Colonic mucosa (tissue), 4 donors: ENCODE data around the gene GALNT14. TPM values are rescaled to one million over a fixed set of nuclear protein-coding genes. Genes with fewer than 3 reads are reported as not detected.

Source experiments
- DNase-seq: peaks from one replicate; pipeline ENCODE4 v3.0.0-alpha.2; 2020
- H3K27ac ChIP-seq: fragments of 200-600 bp; one replicate; pipeline ENCODE4 v1.8.0; 2021
- H3K27me3 ChIP-seq: fragments of 200-600 bp; one replicate; pipeline ENCODE4 v1.8.0; 2021
- H3K36me3 ChIP-seq: fragments of 200-600 bp; one replicate; pipeline ENCODE4 v1.8.0; 2021
- H3K4me1 ChIP-seq: fragments of 200-600 bp; one replicate; pipeline ENCODE4 v1.8.0; 2021; ENCODE audit warnings: mild to moderate bottlenecking
- H3K4me3 ChIP-seq: fragments of 200-600 bp; one replicate; pipeline ENCODE4 v1.8.0; 2021
- H3K9ac ChIP-seq, 2 donors: one replicate each; pipeline ENCODE4 v1.7.0; 2013; ENCODE audit warnings: control low read depth in 2 of 2, low read depth in 2 of 2, low read length in 2 of 2
- H3K9me3 ChIP-seq: fragments of 200-600 bp; one replicate; pipeline ENCODE4 v1.8.0; 2021
- intact Hi-C: fragments of 100-400 bp; cut with DNase I; formaldehyde crosslinking; loops from one replicate; pipeline ENCODE4 v1.14.1; 2022
- total RNA-seq, 2 donors: library from RNA; stranded (reverse); fragmentation: NEBNext Ultra II Directional in 1 of 2; extraction: Animal tissue kit (Norgen Biotek cat#: 25700) in 1 of 2; gene quantifications; one replicate each; pipeline ENCODE4 v1.2.1, GENCODE V29; 2021
- TF ChIP-seq, protein P1 (sequence below): fragments of 200-600 bp; IDR thresholded peaks from one replicate; pipeline ENCODE4 v1.8.0; 2022; ENCODE audit warnings: antibody characterized with exemption, mild to moderate bottlenecking
- donor health status: healthy.
- donor health status: DM: no; HTN: no; CAD: no.
- donor health status: DM: no; HTN: no; CAD: no.

Gene GALNT14
- total RNA-seq, 2 donors from 2014 or later = 0.15 to 0.45 TPM

DNA sequence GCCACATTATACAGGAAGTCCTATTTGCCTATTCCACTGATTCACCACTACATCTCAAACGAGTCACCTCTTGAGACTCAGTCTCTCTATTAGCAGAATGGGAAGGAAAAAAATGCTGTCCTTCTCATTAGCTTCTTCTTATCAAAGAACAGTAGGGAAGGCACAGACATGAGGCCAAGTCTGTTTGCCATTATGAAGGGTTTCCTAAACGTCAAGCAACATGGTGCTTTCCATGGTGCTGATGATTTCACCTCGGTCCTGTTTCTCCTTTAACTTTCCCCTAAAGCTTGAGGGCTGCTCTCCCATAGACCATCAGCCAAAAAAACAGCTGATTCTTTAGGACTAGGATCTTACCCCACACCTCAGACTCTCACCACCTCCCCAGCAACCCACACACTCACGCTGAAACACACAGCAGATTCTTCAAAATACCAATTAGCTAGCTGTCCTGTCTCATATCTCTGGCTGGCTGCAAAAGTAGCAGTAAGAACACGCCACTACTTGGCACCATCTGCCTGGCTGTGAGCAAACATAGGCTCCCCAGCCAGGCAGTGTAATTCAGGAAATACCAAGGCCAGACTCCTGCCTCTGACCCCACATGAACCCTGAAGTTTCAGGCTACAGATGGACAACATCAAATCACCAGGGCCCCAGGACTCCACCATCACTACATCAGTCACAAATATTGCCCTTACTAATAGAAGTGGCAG is 30.5 kb downstream of the GALNT14 start:
- H3K9me3 ChIP-seq = no peaks in the 10 kb centered on the region
- intact Hi-C loops = no loop called here
- no peaks in the 10 kb centered on the region for H3K4me1 ChIP-seq
- H3K36me3 ChIP-seq = no peaks in the 10 kb centered on the region
- no peak overlapping the region for H3K4me3 ChIP-seq
- H3K27me3 ChIP-seq = no peaks in the 10 kb centered on the region
- no peak overlapping the region for H3K27ac ChIP-seq
- TF ChIP-seq, protein P1, sequence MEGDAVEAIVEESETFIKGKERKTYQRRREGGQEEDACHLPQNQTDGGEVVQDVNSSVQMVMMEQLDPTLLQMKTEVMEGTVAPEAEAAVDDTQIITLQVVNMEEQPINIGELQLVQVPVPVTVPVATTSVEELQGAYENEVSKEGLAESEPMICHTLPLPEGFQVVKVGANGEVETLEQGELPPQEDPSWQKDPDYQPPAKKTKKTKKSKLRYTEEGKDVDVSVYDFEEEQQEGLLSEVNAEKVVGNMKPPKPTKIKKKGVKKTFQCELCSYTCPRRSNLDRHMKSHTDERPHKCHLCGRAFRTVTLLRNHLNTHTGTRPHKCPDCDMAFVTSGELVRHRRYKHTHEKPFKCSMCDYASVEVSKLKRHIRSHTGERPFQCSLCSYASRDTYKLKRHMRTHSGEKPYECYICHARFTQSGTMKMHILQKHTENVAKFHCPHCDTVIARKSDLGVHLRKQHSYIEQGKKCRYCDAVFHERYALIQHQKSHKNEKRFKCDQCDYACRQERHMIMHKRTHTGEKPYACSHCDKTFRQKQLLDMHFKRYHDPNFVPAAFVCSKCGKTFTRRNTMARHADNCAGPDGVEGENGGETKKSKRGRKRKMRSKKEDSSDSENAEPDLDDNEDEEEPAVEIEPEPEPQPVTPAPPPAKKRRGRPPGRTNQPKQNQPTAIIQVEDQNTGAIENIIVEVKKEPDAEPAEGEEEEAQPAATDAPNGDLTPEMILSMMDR = no peak
- H3K9ac ChIP-seq = no peak overlapping the region
- no peak for DNase-seq

DNA sequence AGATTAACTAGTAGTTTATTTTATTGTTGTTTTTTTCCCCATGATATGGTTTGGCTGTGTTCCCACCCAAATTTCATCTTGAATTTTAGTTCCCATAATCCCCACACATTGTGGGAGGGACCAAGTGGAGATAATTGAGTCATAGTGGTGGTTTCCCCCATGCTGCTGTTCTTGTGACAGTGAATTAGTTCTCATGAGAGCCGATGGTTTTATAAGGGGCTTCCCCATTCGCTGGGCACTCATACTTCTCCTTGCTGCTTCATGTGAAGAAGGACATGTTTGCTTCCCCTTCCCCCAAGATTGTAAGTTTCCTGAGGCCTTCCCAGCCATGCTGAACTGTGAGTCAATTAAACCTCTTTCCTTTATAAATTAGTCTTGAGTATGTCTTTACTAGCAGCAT is 36.5 kb downstream of the GALNT14 start:
- Histone ChIP-seq H3K27me3 (no peaks in the 10 kb centered on the region), H3K4me3 (no peak overlapping the region), H3K4me1 (no peaks in the 10 kb centered on the region), H3K36me3 (no peaks in the 10 kb centered on the region), H3K27ac (no peak overlapping the region), H3K9ac (no peak overlapping the region), H3K9me3 (no peaks in the 10 kb centered on the region)
- TF ChIP-seq, protein P1 = no peak
- no peak for DNase-seq
- intact Hi-C loops = no loop called here

DNA sequence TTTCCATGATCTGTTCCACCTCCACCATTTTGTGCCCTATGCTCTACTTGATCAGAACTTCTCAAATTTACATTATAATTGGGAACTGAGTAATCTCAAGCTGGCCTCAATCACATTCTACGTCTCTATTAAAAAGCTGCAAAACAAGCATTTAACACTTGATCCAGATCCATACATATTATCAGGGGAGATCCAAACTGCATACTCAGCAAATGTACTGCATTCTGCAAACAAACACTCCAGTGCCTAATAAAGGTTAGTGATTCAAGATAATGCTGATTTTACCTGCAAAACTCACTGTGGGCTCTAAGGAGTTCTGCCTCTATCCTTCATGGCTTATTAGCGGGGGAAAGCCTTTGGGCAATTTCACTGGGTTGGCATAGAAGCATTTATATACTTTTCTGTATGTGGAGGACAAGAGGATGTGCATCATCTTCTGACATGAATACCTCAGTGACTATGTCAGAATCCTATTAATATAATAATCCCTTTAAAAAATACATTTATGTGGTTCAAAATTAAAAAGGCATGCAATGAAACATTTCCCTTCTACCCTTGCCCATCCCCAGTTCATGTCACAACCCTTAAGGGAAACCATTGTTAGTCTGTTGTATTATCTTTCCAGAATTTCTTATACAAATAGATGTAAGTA is 40.2 kb downstream of the GALNT14 start:
- H3K27ac ChIP-seq = no peak overlapping the region
- H3K9me3 ChIP-seq = no peaks in the 10 kb centered on the region
- H3K36me3 ChIP-seq = no peaks in the 10 kb centered on the region
- H3K27me3 ChIP-seq = no peaks in the 10 kb centered on the region
- H3K4me1 ChIP-seq = no peaks in the 10 kb centered on the region
- TF ChIP-seq, protein P1 = no peak
- no peak overlapping the region for H3K9ac ChIP-seq
- intact Hi-C loops = no loop called here
- no peak overlapping the region for H3K4me3 ChIP-seq
- DNase-seq = no peak

DNA sequence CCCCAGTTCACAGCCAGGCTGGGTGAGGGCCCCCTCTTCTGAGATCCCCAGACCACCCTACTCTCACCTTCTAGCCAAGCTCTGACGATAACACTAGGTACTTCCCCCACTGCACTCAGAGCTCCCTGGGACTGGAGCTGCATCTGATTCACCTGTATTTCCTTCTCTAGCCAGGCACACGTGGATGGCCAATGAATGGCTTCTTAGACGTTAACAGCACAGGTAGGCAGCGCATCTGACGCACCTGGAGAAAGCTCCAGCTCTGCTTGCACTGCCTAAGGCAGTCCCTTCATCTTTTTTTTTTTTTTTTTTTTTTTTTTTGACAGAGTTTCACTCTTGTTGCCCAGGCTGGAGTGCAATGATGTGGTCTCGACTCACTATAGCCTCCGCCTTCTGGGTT is 48.1 kb downstream of the GALNT14 start:
- Histone ChIP-seq H3K4me1 (no peaks in the 10 kb centered on the region), H3K9ac (no peak overlapping the region), H3K4me3 (no peak overlapping the region), H3K27ac (no peak overlapping the region), H3K36me3 (no peaks in the 10 kb centered on the region), H3K9me3 (no peaks in the 10 kb centered on the region), H3K27me3 (no peaks in the 10 kb centered on the region)
- intact Hi-C loops = no loop called here
- TF ChIP-seq, protein P1 = no peak
- no peak for DNase-seq

DNA sequence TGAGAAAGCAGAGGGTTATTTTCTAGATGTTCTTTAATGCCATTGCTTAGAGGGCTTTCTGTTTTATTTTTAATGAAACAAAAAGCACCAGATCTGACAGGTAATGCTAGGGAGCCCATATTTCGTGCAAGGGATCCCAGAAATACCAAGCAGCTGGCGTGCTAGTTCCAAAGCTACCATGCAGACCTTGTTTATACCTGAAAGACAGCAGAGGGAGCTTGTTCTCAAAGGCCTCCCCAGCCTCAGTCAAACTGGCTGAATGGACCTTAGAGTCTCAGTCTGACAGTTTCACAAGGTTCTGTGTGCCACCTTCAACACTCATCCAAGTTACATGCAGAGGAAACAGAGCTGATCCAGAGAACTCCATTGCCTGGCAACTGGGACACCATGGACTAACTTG is 48.6 kb downstream of the GALNT14 start:
- TF ChIP-seq, protein P1 = no peak
- Histone ChIP-seq H3K4me3 (no peak overlapping the region), H3K27me3 (no peaks in the 10 kb centered on the region), H3K4me1 (no peaks in the 10 kb centered on the region), H3K36me3 (no peaks in the 10 kb centered on the region), H3K27ac (no peak overlapping the region), H3K9me3 (no peaks in the 10 kb centered on the region), H3K9ac (no peak overlapping the region)
- no peak for DNase-seq
- intact Hi-C loops = no loop called here
